ENCODE measurements around the gene KLK4.

- TF ChIP-seq, protein P1, sequence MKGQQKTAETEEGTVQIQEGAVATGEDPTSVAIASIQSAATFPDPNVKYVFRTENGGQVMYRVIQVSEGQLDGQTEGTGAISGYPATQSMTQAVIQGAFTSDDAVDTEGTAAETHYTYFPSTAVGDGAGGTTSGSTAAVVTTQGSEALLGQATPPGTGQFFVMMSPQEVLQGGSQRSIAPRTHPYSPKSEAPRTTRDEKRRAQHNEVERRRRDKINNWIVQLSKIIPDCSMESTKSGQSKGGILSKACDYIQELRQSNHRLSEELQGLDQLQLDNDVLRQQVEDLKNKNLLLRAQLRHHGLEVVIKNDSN (CRISPR knock-in tag; IDR thresholded peaks at IDR 0.05), result no peak
- TF ChIP-seq, protein P2, sequence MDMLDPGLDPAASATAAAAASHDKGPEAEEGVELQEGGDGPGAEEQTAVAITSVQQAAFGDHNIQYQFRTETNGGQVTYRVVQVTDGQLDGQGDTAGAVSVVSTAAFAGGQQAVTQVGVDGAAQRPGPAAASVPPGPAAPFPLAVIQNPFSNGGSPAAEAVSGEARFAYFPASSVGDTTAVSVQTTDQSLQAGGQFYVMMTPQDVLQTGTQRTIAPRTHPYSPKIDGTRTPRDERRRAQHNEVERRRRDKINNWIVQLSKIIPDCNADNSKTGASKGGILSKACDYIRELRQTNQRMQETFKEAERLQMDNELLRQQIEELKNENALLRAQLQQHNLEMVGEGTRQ (CRISPR knock-in tag; IDR thresholded peaks at IDR 0.05), result no peak
- no peak for TF ChIP-seq CTCF (IDR thresholded peaks at IDR 0.05)
- no peak for TF ChIP-seq ZNF121 (CRISPR knock-in tag; IDR thresholded peaks at IDR 0.05)
- no peak for TF ChIP-seq SP1 (CRISPR knock-in tag; conservative IDR thresholded peaks at IDR 0.05)
- no peak for TF ChIP-seq KAT7 (CRISPR knock-in tag; IDR thresholded peaks at IDR 0.05; ENCODE audit: borderline replicate concordance)
- no peak for TF ChIP-seq ZNF138 (CRISPR knock-in tag; conservative IDR thresholded peaks at IDR 0.05)
- no peak for TF ChIP-seq RELA (CRISPR knock-in tag; IDR thresholded peaks at IDR 0.05; ENCODE audit: borderline replicate concordance)
- TF ChIP-seq ZNF232 (CRISPR knock-in tag; IDR thresholded peaks at IDR 0.05), result no peak
- no peak for TF ChIP-seq FOXK1 (CRISPR knock-in tag; IDR thresholded peaks at IDR 0.05)
- TF ChIP-seq ZNF512 (CRISPR knock-in tag; IDR thresholded peaks at IDR 0.05; ENCODE audit: borderline replicate concordance), result no peak
- TF ChIP-seq CREM (CRISPR knock-in tag; IDR thresholded peaks at IDR 0.05), result no peak
Measured at GRCh38 chr19:50899569-50899968, 11.6 kb downstream of the KLK4 start.

Data from WTC11 (cell line).